HepG2 (cell line): ENCODE results near the gene ARPP21. TPM values are rescaled to one million over a fixed set of nuclear protein-coding genes. Genes with fewer than 3 reads are reported as not detected.

Experiments
- ATAC-seq: fragments of 200-7000 bp; cut with Tn5 transposase; 3 replicates; pipeline ENCODE4 v1.9.1; 2020; ENCODE audit warnings: mild to moderate bottlenecking, moderate library complexity
- BruUV-seq: library from RNA; stranded (reverse); fragments of 400-500 nt; replicated peaks from 2 replicates; lab custom pipeline; 2021; lab: Mats Ljungman, UMichigan
- CTCF ChIA-PET: fragments of 300-600 bp; formaldehyde crosslinking; extraction: SDS; loops from one replicate; lab custom pipeline; 2021; ENCODE audit warnings: low total read pairs, inconsistent platforms, low intra/inter-chr PET ratio; lab: Yijun Ruan, JAX
- POLR2A ChIA-PET: fragments of 350-600 bp; sonication (Branson Sonifier 250); formaldehyde crosslinking; loops from one replicate; lab custom pipeline; 2020; ENCODE audit warnings: antibody characterized with exemption, inconsistent platforms; lab: Yijun Ruan, JAX
- DNase-seq: peaks from one replicate; pipeline ENCODE4 v3.0.0-alpha.2; 2015; ENCODE audit warnings: low spot score
- FAIRE-seq: peaks from 3 replicates; lab custom pipeline; 2011; peaks lifted over from hg19 to GRCh38; lab: Jason Lieb, UNC
- H2AFZ ChIP-seq: one replicate; pipeline ENCODE4 v1.6.1; 2011; ENCODE audit warnings: low read length, inconsistent platforms
- H3K27ac ChIP-seq: fragments of 300-600 bp; 3 replicates; pipeline ENCODE4 v1.8.0; 2011; ENCODE audit warnings: mixed run types, mild to moderate bottlenecking, mixed read lengths, low read length, inconsistent platforms; ENCODE audit not compliant: insufficient read depth; ENCODE audit errors: extremely low read length
- H3K27me3 ChIP-seq, 2 experiments: fragments of 200-600 bp in 1 of 2; 2 replicates in 1 of 2; 3 replicates in 1 of 2; pipeline versions ENCODE4 v1.6.0 to v1.8.0; 2011; ENCODE audit warnings: low read length in 2 of 2, mild to moderate bottlenecking in 2 of 2, moderate library complexity in 2 of 2, inconsistent platforms in 1 of 2; ENCODE audit not compliant: insufficient read depth in 2 of 2, control insufficient read depth in 1 of 2
- H3K36me3 ChIP-seq, 2 experiments: fragments of 200-600 bp in 1 of 2; replicated peaks in 1 of 2; 2 replicates in 1 of 2; 3 replicates in 1 of 2; pipeline versions ENCODE4 v1.5.1 to v1.8.0; 2011; ENCODE audit warnings: low read length in 2 of 2, inconsistent platforms in 1 of 2; ENCODE audit not compliant: insufficient read depth in 2 of 2, control insufficient read depth in 1 of 2
- H3K4me1 ChIP-seq: 2 replicates; pipeline ENCODE4 v1.5.1; 2012; ENCODE audit warnings: low read length, inconsistent platforms; ENCODE audit not compliant: insufficient read depth
- H3K4me2 ChIP-seq: 2 replicates; pipeline ENCODE4 v1.6.0; 2011; ENCODE audit warnings: low read depth, low read length, inconsistent platforms
- H3K4me3 ChIP-seq, 3 experiments: fragments of 200-600 bp in 1 of 3; sonication (generic), shearing (Covaris generic) in 1 of 3; replicated peaks in 1 of 3; 2 replicates each; pipeline ENCODE4 v1.5.1; 2011 to 2016; ENCODE audit warnings: low read length in 3 of 3, inconsistent platforms in 2 of 3, low read depth in 2 of 3, mild to moderate bottlenecking in 2 of 3, control low read depth in 1 of 3, mixed read lengths in 1 of 3; ENCODE audit not compliant: insufficient read depth in 1 of 3
- H3K79me2 ChIP-seq: one replicate; pipeline ENCODE4 v1.6.1; 2011; ENCODE audit warnings: low read length, inconsistent platforms; ENCODE audit not compliant: insufficient read depth
- H3K9ac ChIP-seq: 2 replicates; pipeline ENCODE4 v1.6.0; 2011; ENCODE audit warnings: mild to moderate bottlenecking, low read depth, low read length, inconsistent platforms; ENCODE audit not compliant: insufficient read depth
- H3K9me3 ChIP-seq: 2 replicates; pipeline ENCODE4 v1.5.1; 2012; ENCODE audit warnings: mild to moderate bottlenecking, low read length
- H4K20me1 ChIP-seq: 2 replicates; pipeline ENCODE4 v1.6.0; 2011; ENCODE audit warnings: inconsistent platforms, mild to moderate bottlenecking, low read length, moderate library complexity; ENCODE audit not compliant: insufficient read depth
- EHMT2 ChIP-seq: fragments of 200-600 bp; sonication (generic); IDR thresholded peaks from 2 replicates; pipeline ENCODE4 v1.7.0; 2017; ENCODE audit warnings: antibody characterized with exemption, low read depth, low read length, borderline replicate concordance
- NFYB ChIP-seq: sonication (generic); formaldehyde crosslinking; IDR thresholded peaks from 2 replicates; pipeline ENCODE4 v1.4.0; 2020; ENCODE audit warnings: missing genetic modification reagents
- ZNF20 ChIP-seq: sonication (generic); formaldehyde crosslinking; IDR thresholded peaks from 2 replicates; pipeline ENCODE4 v1.4.0; 2020; ENCODE audit warnings: mild to moderate bottlenecking, moderate library complexity, missing genetic modification reagents
- ZNF333 ChIP-seq: sonication (generic); formaldehyde crosslinking; IDR thresholded peaks from 2 replicates; pipeline ENCODE4 v1.4.0; 2020; ENCODE audit warnings: mild to moderate bottlenecking, missing genetic modification reagents, borderline replicate concordance
- whole genome bisulfite sequencing: methylation state at CpG from one replicate; pipeline ENCODE4 v1.1.6; 2017; ENCODE audit warnings: low lambda C conversion rate; 5-methylcytosine and 5-hydroxymethylcytosine counted together
- in situ Hi-C: cut with HindIII; loops from 2 replicates; pipeline ENCODE4 v1.10.0; 2017; ENCODE audit warnings: low pct_unique_long_range_greater_than_20kb; ENCODE audit not compliant: extremely low pct_ligation_motif_present
- intact Hi-C: fragments of 100-400 bp; cut with micrococcal nuclease; formaldehyde crosslinking; loops from one replicate; pipeline ENCODE4 v1.10.0; 2022; ENCODE audit not compliant: unreplicated experiment
- polyA plus RNA-seq, 8 experiments: library from polyadenylated mRNA; depleted of rRNA in 3 of 8; stranded (reverse) in 7 of 8; unstranded in 1 of 8; fragments of >200 nt; fragmentation: Illumina TruSeq in 4 of 8; extraction: Trizol in 4 of 8; gene quantifications; 2 replicates each; pipeline versions ENCODE4 v1.2.1 to v1.2.3, GENCODE V29; 2011 to 2016; ENCODE audit warnings: low read depth in 4 of 8, missing spikeins in 1 of 8, mixed read lengths in 1 of 8; ENCODE audit not compliant: insufficient read depth in 1 of 8
- total RNA-seq, 5 experiments: library from RNA; depleted of rRNA; stranded (reverse); fragments of >200 nt; fragmentation: Illumina TruSeq; extraction: Trizol; gene quantifications; 2 replicates each; pipeline ENCODE4 v1.2.3, GENCODE V29; 2016; ENCODE audit warnings: low read depth in 1 of 5
- TF ChIP-seq, protein P1 (sequence below): IDR thresholded peaks from 2 replicates; pipeline ENCODE4 v1.6.1; 2016; ENCODE audit warnings: mild to moderate bottlenecking, missing biosample characterization, missing genetic modification reagents
- TF ChIP-seq, protein P2 (sequence below): IDR thresholded peaks from 2 replicates; pipeline ENCODE4 v1.6.1; 2016; ENCODE audit warnings: low read depth, missing genetic modification reagents, missing compliant biosample characterization

The ARPP21 gene
- total and polyA plus RNA-seq, 2 of the 13 experiments (the other 11 are each of a cell fraction or from before 2014, with no cell fraction given): not detected

DNA sequence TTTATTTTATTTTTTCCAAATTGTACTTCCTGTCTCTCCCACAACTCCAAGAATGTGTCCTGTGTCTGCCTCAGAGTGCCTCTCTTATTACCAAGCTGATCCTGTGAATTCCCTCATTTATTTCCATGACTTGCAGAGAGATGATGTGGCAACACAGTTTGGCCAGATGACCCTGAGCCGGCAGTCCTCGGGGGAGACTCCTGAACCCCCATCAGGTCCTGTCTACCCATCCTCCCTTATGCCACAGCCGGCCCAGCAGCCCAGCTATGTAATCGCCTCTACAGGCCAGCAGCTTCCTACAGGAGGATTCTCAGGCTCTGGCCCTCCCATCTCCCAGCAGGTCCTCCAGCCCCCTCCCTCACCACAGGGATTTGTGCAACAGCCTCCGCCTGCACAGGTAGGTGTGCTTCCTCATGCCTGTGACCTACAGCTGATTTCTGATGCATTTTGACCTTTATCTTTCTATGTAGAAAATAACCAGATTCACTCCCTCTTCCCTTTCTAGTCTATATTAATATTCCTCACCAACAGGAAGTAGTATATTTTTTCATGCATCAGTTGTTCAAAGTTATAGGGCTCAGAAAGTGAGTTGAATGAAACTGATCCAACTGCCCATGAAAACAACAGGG lies 100.0 kb downstream of the ARPP21 start:
- Histone ChIP-seq H3K9me3 (no peaks in the 10 kb centered on the region), H3K36me3 (no peaks in the 10 kb centered on the region), H3K4me2 (no peak overlapping the region), H3K4me1 (no peaks in the 10 kb centered on the region), H3K4me3 (no peak overlapping the region), H3K27me3 (no peaks in the 10 kb centered on the region), H4K20me1 (no peaks in the 10 kb centered on the region), H2AFZ (no peak overlapping the region), H3K27ac (no peak overlapping the region), H3K79me2 (no peaks in the 10 kb centered on the region), H3K9ac (no peak overlapping the region)
- DNase-seq: no peak
- intact Hi-C loops: no loop called here
- no peak for FAIRE-seq
- in situ Hi-C loops: no loop called here
- no peak for TF ChIP-seq ZNF333 (CRISPR knock-in tag)
- no peak for TF ChIP-seq EHMT2
- no peak for TF ChIP-seq ZNF20 (CRISPR knock-in tag)
- TF ChIP-seq, protein P1, sequence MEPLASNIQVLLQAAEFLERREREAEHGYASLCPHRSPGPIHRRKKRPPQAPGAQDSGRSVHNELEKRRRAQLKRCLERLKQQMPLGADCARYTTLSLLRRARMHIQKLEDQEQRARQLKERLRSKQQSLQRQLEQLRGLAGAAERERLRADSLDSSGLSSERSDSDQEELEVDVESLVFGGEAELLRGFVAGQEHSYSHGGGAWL (CRISPR knock-in tag): no peak
- POLR2A ChIA-PET: no interaction called here
- CTCF ChIA-PET: no interaction called here
- WGBS: 0% methylated on average over 5 of the region's 5 CpGs
- no peak for ATAC-seq
- no TSS peak for BruUV-seq

DNA sequence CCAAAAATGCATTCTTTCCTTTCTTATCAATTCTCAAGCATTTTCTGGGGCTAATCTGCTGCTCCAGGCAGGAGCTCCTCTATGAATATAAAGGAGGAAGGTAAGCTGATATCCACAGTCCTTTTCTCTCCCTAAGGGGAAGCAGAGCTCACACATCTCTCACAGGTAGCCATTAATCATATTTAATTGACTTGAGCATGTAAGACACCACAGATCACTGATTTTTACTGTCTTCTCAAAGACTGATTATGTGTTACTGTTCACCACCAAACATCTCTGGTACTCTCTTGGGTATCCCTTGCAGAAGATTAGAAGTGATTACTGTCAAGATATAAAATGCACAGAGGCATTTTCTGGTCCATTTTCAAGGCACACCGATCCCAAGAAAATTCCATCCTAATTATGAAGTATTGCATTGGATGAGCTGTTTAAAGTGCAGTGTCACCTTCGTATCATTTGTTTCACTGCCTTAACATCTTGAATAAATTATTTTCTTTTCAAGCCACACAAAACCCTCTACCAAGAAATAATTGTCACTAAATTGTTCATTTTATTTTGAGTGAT lies 100.7 kb downstream of the ARPP21 start:
- H3K9me3 ChIP-seq: no peaks in the 10 kb centered on the region
- no TSS peak for BruUV-seq
- no peak overlapping the region for H3K4me3 ChIP-seq
- in situ Hi-C loops: no loop called here
- no peak for DNase-seq
- intact Hi-C loops: no loop called here
- H2AFZ ChIP-seq: no peak overlapping the region
- H3K9ac ChIP-seq: no peak overlapping the region
- H3K27me3 ChIP-seq: no peaks in the 10 kb centered on the region
- no peak for FAIRE-seq
- TF ChIP-seq, protein P1 (CRISPR knock-in tag): no peak
- TF ChIP-seq, protein P2, sequence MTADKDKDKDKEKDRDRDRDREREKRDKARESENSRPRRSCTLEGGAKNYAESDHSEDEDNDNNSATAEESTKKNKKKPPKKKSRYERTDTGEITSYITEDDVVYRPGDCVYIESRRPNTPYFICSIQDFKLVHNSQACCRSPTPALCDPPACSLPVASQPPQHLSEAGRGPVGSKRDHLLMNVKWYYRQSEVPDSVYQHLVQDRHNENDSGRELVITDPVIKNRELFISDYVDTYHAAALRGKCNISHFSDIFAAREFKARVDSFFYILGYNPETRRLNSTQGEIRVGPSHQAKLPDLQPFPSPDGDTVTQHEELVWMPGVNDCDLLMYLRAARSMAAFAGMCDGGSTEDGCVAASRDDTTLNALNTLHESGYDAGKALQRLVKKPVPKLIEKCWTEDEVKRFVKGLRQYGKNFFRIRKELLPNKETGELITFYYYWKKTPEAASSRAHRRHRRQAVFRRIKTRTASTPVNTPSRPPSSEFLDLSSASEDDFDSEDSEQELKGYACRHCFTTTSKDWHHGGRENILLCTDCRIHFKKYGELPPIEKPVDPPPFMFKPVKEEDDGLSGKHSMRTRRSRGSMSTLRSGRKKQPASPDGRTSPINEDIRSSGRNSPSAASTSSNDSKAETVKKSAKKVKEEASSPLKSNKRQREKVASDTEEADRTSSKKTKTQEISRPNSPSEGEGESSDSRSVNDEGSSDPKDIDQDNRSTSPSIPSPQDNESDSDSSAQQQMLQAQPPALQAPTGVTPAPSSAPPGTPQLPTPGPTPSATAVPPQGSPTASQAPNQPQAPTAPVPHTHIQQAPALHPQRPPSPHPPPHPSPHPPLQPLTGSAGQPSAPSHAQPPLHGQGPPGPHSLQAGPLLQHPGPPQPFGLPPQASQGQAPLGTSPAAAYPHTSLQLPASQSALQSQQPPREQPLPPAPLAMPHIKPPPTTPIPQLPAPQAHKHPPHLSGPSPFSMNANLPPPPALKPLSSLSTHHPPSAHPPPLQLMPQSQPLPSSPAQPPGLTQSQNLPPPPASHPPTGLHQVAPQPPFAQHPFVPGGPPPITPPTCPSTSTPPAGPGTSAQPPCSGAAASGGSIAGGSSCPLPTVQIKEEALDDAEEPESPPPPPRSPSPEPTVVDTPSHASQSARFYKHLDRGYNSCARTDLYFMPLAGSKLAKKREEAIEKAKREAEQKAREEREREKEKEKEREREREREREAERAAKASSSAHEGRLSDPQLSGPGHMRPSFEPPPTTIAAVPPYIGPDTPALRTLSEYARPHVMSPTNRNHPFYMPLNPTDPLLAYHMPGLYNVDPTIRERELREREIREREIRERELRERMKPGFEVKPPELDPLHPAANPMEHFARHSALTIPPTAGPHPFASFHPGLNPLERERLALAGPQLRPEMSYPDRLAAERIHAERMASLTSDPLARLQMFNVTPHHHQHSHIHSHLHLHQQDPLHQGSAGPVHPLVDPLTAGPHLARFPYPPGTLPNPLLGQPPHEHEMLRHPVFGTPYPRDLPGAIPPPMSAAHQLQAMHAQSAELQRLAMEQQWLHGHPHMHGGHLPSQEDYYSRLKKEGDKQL (CRISPR knock-in tag): no peak
- no peak for TF ChIP-seq NFYB (CRISPR knock-in tag)
- TF ChIP-seq, all 625 proteins: peak for 0
- Histone ChIP-seq H3K4me2 (no peak overlapping the region), H3K79me2 (no peaks in the 10 kb centered on the region), H3K4me1 (no peaks in the 10 kb centered on the region), H4K20me1 (no peaks in the 10 kb centered on the region), H3K36me3 (no peaks in the 10 kb centered on the region), H3K27ac (no peak overlapping the region)
- no peak for ATAC-seq
- CTCF ChIA-PET: no interaction called here
- POLR2A ChIA-PET: no interaction called here
- 24% methylated on average over 2 of the region's 2 CpGs for WGBS
